IMR-90 (cell line): ENCODE data around the gene TRIM38. TPM values are rescaled to one million over a fixed set of nuclear protein-coding genes. Genes with fewer than 3 reads are reported as not detected.

Experiments used
- ATAC-seq: fragments of 200-7000 bp; cut with Tn5 transposase; 2 replicates; pipeline ENCODE4 v1.9.1; 2020; ENCODE audit warnings: low read depth, mild to moderate bottlenecking, moderate library complexity
- BruUV-seq: library from RNA; stranded (reverse); fragments of 400-500 nt; replicated peaks from 2 replicates; lab custom pipeline; 2021; lab: Mats Ljungman, UMichigan
- CTCF ChIA-PET: fragments of 300-600 bp; formaldehyde crosslinking; extraction: SDS; loops from one replicate; lab custom pipeline; 2021; ENCODE audit warnings: antibody characterized with exemption; lab: Yijun Ruan, JAX
- POLR2A ChIA-PET: fragments of 300-600 bp; sonication (Branson Sonifier 250); formaldehyde crosslinking; loops from one replicate; lab custom pipeline; 2022; ENCODE audit warnings: antibody characterized with exemption; ENCODE audit not compliant: unreplicated experiment; lab: Charles Lee
- DNase-seq: peaks from one replicate; pipeline ENCODE4 v3.0.0; 2013
- H2AFZ ChIP-seq: replicated peaks from 2 replicates; pipeline ENCODE3; 2013; ENCODE audit warnings: low read length, mild to moderate bottlenecking; ENCODE audit not compliant: poor library complexity
- H2AK5ac ChIP-seq: 2 replicates; pipeline ENCODE4 v1.6.1; 2013; ENCODE audit warnings: low read depth, low read length, inconsistent platforms
- H2AK9ac ChIP-seq: replicated peaks from 2 replicates; pipeline ENCODE3; 2013; ENCODE audit warnings: mild to moderate bottlenecking, low read depth, low read length, moderate library complexity; ENCODE audit not compliant: poor library complexity
- H2BK120ac ChIP-seq: 2 replicates; pipeline ENCODE4 v1.6.1; 2013; ENCODE audit warnings: low read depth, low read length, inconsistent platforms
- H2BK15ac ChIP-seq: 3 replicates; pipeline ENCODE4 v1.6.1; 2013; ENCODE audit warnings: low read depth, low read length, inconsistent platforms
- H2BK20ac ChIP-seq: 2 replicates; pipeline ENCODE4 v1.6.1; 2013; ENCODE audit warnings: low read depth, mild to moderate bottlenecking, inconsistent platforms, low read length, moderate library complexity
- H2BK5ac ChIP-seq: 2 replicates; pipeline ENCODE4 v1.6.1; 2013; ENCODE audit warnings: mild to moderate bottlenecking, low read depth, low read length, inconsistent platforms; ENCODE audit not compliant: poor library complexity, severe bottlenecking
- H3K14ac ChIP-seq: replicated peaks from 2 replicates; pipeline ENCODE4 v1.6.1; 2013; ENCODE audit warnings: low read depth, low read length, inconsistent platforms
- H3K18ac ChIP-seq: 2 replicates; pipeline ENCODE4 v1.6.1; 2013; ENCODE audit warnings: low read depth, low read length, control low read depth
- H3K23ac ChIP-seq: 2 replicates; pipeline ENCODE4 v1.6.1; 2013; ENCODE audit warnings: low read depth, low read length, inconsistent platforms
- H3K27ac ChIP-seq: 2 replicates; pipeline ENCODE4 v1.5.1; 2013; ENCODE audit warnings: mild to moderate bottlenecking, control low read depth, low read length; ENCODE audit not compliant: insufficient read depth
- H3K27me3 ChIP-seq: 2 replicates; pipeline ENCODE4 v1.6.1; 2013; ENCODE audit warnings: low read length; ENCODE audit not compliant: control insufficient read depth, insufficient read depth
- H3K36me3 ChIP-seq: 2 replicates; pipeline ENCODE4 v1.6.1; 2013; ENCODE audit warnings: low read length, mixed read lengths; ENCODE audit not compliant: control insufficient read depth, insufficient read depth
- H3K4ac ChIP-seq: 2 replicates; pipeline ENCODE4 v1.6.1; 2013; ENCODE audit warnings: low read depth, low read length, inconsistent platforms
- H3K4me1 ChIP-seq: 2 replicates; pipeline ENCODE4 v1.6.1; 2013; ENCODE audit warnings: low read length, mixed read lengths; ENCODE audit not compliant: control insufficient read depth, insufficient read depth
- H3K4me2 ChIP-seq: 2 replicates; pipeline ENCODE4 v1.6.1; 2013; ENCODE audit warnings: low read depth, mild to moderate bottlenecking, control low read depth, low read length, moderate library complexity
- H3K4me3 ChIP-seq: 2 replicates; pipeline ENCODE4 v1.5.1; 2013; ENCODE audit warnings: low read depth, mild to moderate bottlenecking, control low read depth, low read length, moderate library complexity; ENCODE audit not compliant: insufficient read depth
- H3K56ac ChIP-seq: 2 replicates; pipeline ENCODE4 v1.6.1; 2013; ENCODE audit warnings: low read length, inconsistent platforms; ENCODE audit not compliant: insufficient read depth; ENCODE audit errors: extremely low read depth
- H3K79me1 ChIP-seq, 2 experiments: 2 replicates each; pipeline ENCODE4 v1.6.1; 2013; ENCODE audit warnings: low read length in 2 of 2, inconsistent platforms in 1 of 2, low read depth in 1 of 2
- H3K9ac ChIP-seq: 2 replicates; pipeline ENCODE4 v1.6.1; 2013; ENCODE audit warnings: low read depth, low read length, control low read depth
- H3K9me1 ChIP-seq: 2 replicates; pipeline ENCODE4 v1.6.1; 2013; ENCODE audit warnings: low read length, inconsistent platforms; ENCODE audit not compliant: insufficient read depth
- H3K9me3 ChIP-seq: 2 replicates; pipeline ENCODE4 v1.6.1; 2013; ENCODE audit warnings: low read length; ENCODE audit not compliant: control insufficient read depth, insufficient read depth
- H4K20me1 ChIP-seq: 2 replicates; pipeline ENCODE4 v1.6.1; 2013; ENCODE audit warnings: low read length, inconsistent platforms; ENCODE audit not compliant: insufficient read depth
- H4K5ac ChIP-seq: 2 replicates; pipeline ENCODE4 v1.6.1; 2013; ENCODE audit warnings: mild to moderate bottlenecking, low read depth, low read length, control low read depth
- H4K8ac ChIP-seq, 2 experiments: 2 replicates each; pipeline ENCODE4 v1.6.1; 2013; ENCODE audit warnings: low read depth in 2 of 2, low read length in 2 of 2, control low read depth in 1 of 2, inconsistent platforms in 1 of 2
- H4K91ac ChIP-seq: 2 replicates; pipeline ENCODE4 v1.6.1; 2013; ENCODE audit warnings: low read depth, low read length, inconsistent platforms; ENCODE audit not compliant: insufficient read depth
- BHLHE40 ChIP-seq: fragments of 150-350 bp; IDR thresholded peaks from 2 replicates; pipeline ENCODE4 v1.6.1; 2016; ENCODE audit warnings: mild to moderate bottlenecking, low read depth, low read length
- FOS ChIP-seq: fragments of 150-350 bp; IDR thresholded peaks from 2 replicates; pipeline ENCODE4 v1.6.1; 2016; ENCODE audit warnings: low read depth, low read length
- MAFK ChIP-seq: IDR thresholded peaks from 2 replicates; pipeline ENCODE4 v1.6.1; 2012; ENCODE audit warnings: low read depth, low read length, improper control_type of control experiment
- MAZ ChIP-seq: IDR thresholded peaks from 2 replicates; pipeline ENCODE4 v1.6.1; 2012; ENCODE audit warnings: low read depth, mild to moderate bottlenecking, low read length, improper control_type of control experiment, moderate library complexity, borderline replicate concordance
- NFE2L2 ChIP-seq: fragments of 150-350 bp; IDR thresholded peaks from 2 replicates; pipeline ENCODE4 v1.6.1; 2016; ENCODE audit warnings: low read depth, mild to moderate bottlenecking, low read length
- POLR2A ChIP-seq: IDR thresholded peaks from 2 replicates; pipeline ENCODE4 v1.6.1; 2012; ENCODE audit warnings: mild to moderate bottlenecking, low read depth, low read length
- RAD21 ChIP-seq: IDR thresholded peaks from 2 replicates; pipeline ENCODE4 v1.6.1; 2012; ENCODE audit warnings: low read length, improper control_type of control experiment
- RCOR1 ChIP-seq: IDR thresholded peaks from 2 replicates; pipeline ENCODE4 v1.6.1; 2012; ENCODE audit warnings: mild to moderate bottlenecking, low read length, improper control_type of control experiment; ENCODE audit not compliant: insufficient replicate concordance
- RFX5 ChIP-seq: IDR thresholded peaks from 2 replicates; pipeline ENCODE4 v1.8.0; 2012; ENCODE audit warnings: low read depth, mild to moderate bottlenecking, low read length, moderate library complexity
- WGBS, 2 experiments: methylation state at CpG; one replicate each; pipeline versions ENCODE4 v1.1.5 to v1.1.7; 2013; ENCODE audit warnings: missing lambda C conversion rate in 2 of 2; ENCODE audit not compliant: insufficient read length in 1 of 2; ENCODE audit errors: extremely low coverage in 2 of 2; 5-methylcytosine and 5-hydroxymethylcytosine counted together
- dilution Hi-C: fragments of 300-500 bp; cut with HindIII; formaldehyde crosslinking; loops from one replicate; pipeline ENCODE4 v1.14.3; 2018; ENCODE audit warnings: low sequenced_read_pairs; ENCODE audit not compliant: unreplicated experiment
- in situ Hi-C: fragments of 300-500 bp; cut with MboI; formaldehyde crosslinking; loops from 3 replicates; pipeline ENCODE4 v1.14.3; 2019; ENCODE audit warnings: low sequenced_read_pairs, inconsistent platforms, mixed read lengths
- intact Hi-C: fragments of 100-400 bp; cut with micrococcal nuclease; formaldehyde crosslinking; loops from 2 replicates; pipeline ENCODE4 v1.10.0; 2022
- polyA plus RNA-seq, 3 experiments: library from polyadenylated mRNA; depleted of rRNA; stranded (reverse); fragments of >200 nt; gene quantifications; 2 replicates each; pipeline ENCODE4 v1.2.3, GENCODE V29; 2012; ENCODE audit warnings: low replicate concordance in 1 of 3
- total RNA-seq: library from RNA; depleted of rRNA; stranded (reverse); fragments of >200 nt; gene quantifications from 2 replicates; pipeline ENCODE4 v1.2.3, GENCODE V29; 2012
- TF ChIP-seq, protein P1 (sequence below): fragments of 150-350 bp; IDR thresholded peaks from 2 replicates; pipeline ENCODE4 v1.6.1; 2017; ENCODE audit warnings: mild to moderate bottlenecking, antibody characterized with exemption, low read length, low read depth
- TF ChIP-seq, protein P2 (sequence below): fragments of 150-350 bp; IDR thresholded peaks from 2 replicates; pipeline ENCODE4 v1.6.1; 2016; ENCODE audit warnings: low read depth, mild to moderate bottlenecking, low read length, moderate library complexity, borderline replicate concordance

TRIM38 gene
- total and polyA plus RNA-seq, 2 of the 4 experiments (the other 2 are of a cell fraction): 4.1 to 6.3 TPM

DNA sequence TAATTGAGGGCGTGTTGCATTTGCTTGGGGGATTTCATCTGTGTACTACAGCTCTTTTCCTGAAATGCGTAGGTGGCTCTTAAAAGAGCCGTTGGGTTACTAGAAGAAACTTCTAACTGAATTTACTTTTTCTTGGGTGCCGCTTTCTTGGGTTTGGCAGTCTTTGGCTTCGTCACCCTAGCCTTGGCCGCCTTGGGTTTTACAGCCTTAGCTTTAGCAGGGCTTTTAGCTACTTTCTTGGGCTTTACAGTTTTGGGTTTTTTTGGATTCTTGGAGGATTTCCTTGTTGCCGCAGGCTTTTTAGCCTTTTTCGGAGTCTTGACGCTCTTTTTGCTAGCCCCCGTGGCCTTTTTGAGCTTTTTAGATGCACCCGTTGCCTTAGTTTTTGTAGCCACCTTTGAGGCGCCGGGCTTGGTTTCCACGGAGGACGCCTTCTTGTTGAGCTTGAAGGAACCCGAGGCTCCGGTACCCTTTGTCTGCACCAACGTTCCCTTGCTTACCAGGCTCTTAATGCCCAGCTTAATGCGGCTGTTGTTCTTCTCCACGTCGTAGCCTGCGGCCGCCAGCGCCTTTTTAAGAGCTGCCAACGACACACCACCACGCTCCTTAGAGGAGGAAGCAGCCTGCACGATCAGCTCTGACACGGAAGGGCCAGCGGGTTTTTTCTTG lies 54.5 kb downstream of the TRIM38 start:
- peak overlapping the region; percentile 91 for H3K4me2 ChIP-seq
- no peak overlapping the region for H2BK20ac ChIP-seq
- H3K27me3 ChIP-seq: no peaks in the 10 kb centered on the region
- peak overlapping the region; percentile 91 for H2AFZ ChIP-seq
- dilution Hi-C loops (no loop called here), in situ Hi-C loops (no loop called here), intact Hi-C loops (no loop called here)
- POLR2A ChIA-PET: interaction anchor here (0.6 to 1.0 kb wide), 6 partner anchors 9 to 1130 kb away, joined by 3 to 15 read pairs (median 3); a partner anchor contains a TSS
- peak overlapping the region; percentile 44 for H3K4me3 ChIP-seq
- no peak overlapping the region; the same call in 1 of the 2 replicates for H2BK120ac ChIP-seq
- peak overlapping the region; percentile 71 for H3K14ac ChIP-seq
- ATAC-seq (no peak), DNase-seq (peak; percentile 34)
- no peaks in the 10 kb centered on the region for H4K20me1 ChIP-seq
- no peak for TF ChIP-seq MAFK
- TF ChIP-seq RCOR1: no peak
- no peak for TF ChIP-seq FOS
- TF ChIP-seq, protein P1, sequence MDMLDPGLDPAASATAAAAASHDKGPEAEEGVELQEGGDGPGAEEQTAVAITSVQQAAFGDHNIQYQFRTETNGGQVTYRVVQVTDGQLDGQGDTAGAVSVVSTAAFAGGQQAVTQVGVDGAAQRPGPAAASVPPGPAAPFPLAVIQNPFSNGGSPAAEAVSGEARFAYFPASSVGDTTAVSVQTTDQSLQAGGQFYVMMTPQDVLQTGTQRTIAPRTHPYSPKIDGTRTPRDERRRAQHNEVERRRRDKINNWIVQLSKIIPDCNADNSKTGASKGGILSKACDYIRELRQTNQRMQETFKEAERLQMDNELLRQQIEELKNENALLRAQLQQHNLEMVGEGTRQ: no peak
- no peak for TF ChIP-seq BHLHE40
- TF ChIP-seq RAD21: no peak
- TF ChIP-seq NFE2L2: no peak
- no peak for TF ChIP-seq POLR2A
- no peak for TF ChIP-seq MAZ
- TF ChIP-seq, protein P2, sequence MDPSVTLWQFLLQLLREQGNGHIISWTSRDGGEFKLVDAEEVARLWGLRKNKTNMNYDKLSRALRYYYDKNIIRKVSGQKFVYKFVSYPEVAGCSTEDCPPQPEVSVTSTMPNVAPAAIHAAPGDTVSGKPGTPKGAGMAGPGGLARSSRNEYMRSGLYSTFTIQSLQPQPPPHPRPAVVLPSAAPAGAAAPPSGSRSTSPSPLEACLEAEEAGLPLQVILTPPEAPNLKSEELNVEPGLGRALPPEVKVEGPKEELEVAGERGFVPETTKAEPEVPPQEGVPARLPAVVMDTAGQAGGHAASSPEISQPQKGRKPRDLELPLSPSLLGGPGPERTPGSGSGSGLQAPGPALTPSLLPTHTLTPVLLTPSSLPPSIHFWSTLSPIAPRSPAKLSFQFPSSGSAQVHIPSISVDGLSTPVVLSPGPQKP: no peak
- no peak for TF ChIP-seq RFX5
- no peaks in the 10 kb centered on the region for H3K9me3 ChIP-seq
- peak overlapping the region; percentile 82 for H2BK5ac ChIP-seq
- H2AK9ac ChIP-seq: peak overlapping the region; percentile 68
- peak overlapping the region; percentile 46 for H3K23ac ChIP-seq
- H3K9me1 ChIP-seq: 0 out of 2 replicates have a peak, but pooled peaks cover 3% of the 10 kb centered on the region
- H3K4me1 ChIP-seq: peaks cover 12% of the 10 kb centered on the region
- BruUV-seq: TSS peak; percentile 62
- peak overlapping the region; percentile 41 to 90; a peak in 3 of 4 replicates for H4K8ac ChIP-seq
- peak overlapping the region; percentile 78 for H3K27ac ChIP-seq
- H2AK5ac ChIP-seq: peak overlapping the region; percentile 23; the same call in 1 of the 2 replicates
- no peak overlapping the region for H2BK15ac ChIP-seq
- WGBS, 2 experiments: 2% methylated on average over 14 of the region's 29 CpGs; no CpG with 5 or more reads in 1 of the 2 experiments
- H3K36me3 ChIP-seq: no peaks in the 10 kb centered on the region
- H4K5ac ChIP-seq: peak overlapping the region; percentile 90
- CTCF ChIA-PET: interaction anchor here (1.2 to 3.5 kb wide), 5 partner anchors 9 to 24 kb away, joined by 3 to 16 read pairs (median 12); a partner anchor contains a TSS
- peak overlapping the region; percentile 63 for H3K9ac ChIP-seq
- H4K91ac ChIP-seq: peak overlapping the region; percentile 70
- H3K56ac ChIP-seq: peak overlapping the region; percentile 69
- H3K79me1 ChIP-seq: peaks cover 4 to 10% of the 10 kb centered on the region in 2 experiments; a peak in 2 of 4 replicates
- peak overlapping the region; percentile 66 for H3K4ac ChIP-seq
- H3K18ac ChIP-seq: peak overlapping the region; percentile 60
